GM12801 (cell line): ENCODE results near the gene SPATA4.

Experiments
- TF ChIP-seq, protein P1 (sequence below): IDR thresholded peaks from one replicate; pipeline ENCODE4 v1.5.1; 2011; ENCODE audit warnings: control low read depth; ENCODE audit not compliant: insufficient read length; ENCODE audit errors: extremely low read depth

SPATA4 gene

GRCh38 chr4:176229645-176230044 lies 34.3 kb upstream of the SPATA4 start:
- TF ChIP-seq, protein P1, sequence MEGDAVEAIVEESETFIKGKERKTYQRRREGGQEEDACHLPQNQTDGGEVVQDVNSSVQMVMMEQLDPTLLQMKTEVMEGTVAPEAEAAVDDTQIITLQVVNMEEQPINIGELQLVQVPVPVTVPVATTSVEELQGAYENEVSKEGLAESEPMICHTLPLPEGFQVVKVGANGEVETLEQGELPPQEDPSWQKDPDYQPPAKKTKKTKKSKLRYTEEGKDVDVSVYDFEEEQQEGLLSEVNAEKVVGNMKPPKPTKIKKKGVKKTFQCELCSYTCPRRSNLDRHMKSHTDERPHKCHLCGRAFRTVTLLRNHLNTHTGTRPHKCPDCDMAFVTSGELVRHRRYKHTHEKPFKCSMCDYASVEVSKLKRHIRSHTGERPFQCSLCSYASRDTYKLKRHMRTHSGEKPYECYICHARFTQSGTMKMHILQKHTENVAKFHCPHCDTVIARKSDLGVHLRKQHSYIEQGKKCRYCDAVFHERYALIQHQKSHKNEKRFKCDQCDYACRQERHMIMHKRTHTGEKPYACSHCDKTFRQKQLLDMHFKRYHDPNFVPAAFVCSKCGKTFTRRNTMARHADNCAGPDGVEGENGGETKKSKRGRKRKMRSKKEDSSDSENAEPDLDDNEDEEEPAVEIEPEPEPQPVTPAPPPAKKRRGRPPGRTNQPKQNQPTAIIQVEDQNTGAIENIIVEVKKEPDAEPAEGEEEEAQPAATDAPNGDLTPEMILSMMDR = no peak

- TF ChIP-seq, protein P1 = no peak
Observed at GRCh38 chr4:176226736-176227135, 31.4 kb upstream of the SPATA4 start.

- TF ChIP-seq, protein P1 = no peak
Observed at GRCh38 chr4:176223561-176223960, 28.2 kb upstream of the SPATA4 start.

DNA sequence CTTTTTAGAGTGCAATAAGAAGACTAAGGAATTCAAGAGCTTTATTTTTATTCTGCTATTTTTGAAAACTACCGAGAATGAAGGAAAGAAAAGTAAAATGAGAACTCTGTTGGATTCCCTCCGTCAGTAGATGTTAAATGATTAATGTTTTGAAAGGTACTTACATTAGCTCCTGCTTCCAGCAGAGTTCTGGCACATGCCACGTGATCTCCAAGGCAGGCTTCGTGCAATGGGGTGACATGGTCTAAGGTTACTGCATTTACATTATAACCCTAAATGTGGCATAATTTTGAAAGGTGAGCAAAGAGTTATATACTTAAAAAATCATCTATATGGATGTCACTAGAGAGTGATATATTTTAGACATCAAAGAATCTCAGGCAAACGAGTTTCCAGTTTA lies 26.8 kb upstream of the SPATA4 start:
- TF ChIP-seq, protein P1 = no peak

DNA sequence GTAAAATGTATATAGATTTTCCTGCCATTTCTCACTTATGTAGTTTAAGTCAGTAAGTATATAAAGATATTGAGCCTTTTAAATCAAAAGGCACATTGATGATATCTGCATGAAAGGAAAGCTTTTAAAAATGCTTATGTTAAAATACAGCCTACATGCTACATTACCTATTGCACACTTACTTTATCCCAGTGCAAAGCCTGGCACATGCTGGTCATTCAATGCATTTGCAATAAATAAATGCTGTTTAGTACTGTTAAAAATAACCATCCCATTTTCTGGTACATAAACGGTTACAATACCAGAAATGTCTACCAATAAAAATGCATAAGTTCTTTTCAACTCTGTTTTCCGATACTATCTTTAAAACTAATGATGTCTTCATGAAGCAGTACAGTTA lies 22.1 kb upstream of the SPATA4 start:
- TF ChIP-seq, protein P1 = no peak

GRCh38 chr4:176210579-176211296 lies 15.4 kb upstream of the SPATA4 start:
- TF ChIP-seq, protein P1 = no peak

- TF ChIP-seq, protein P1 = no peak
Observed at GRCh38 chr4:176210101-176210500, 14.7 kb upstream of the SPATA4 start.

GRCh38 chr4:176209535-176209934 lies 14.2 kb upstream of the SPATA4 start:
- TF ChIP-seq, protein P1 = no peak
